ENCODE data around the gene CDK5R1. TPM values are rescaled to one million over a fixed set of nuclear protein-coding genes. Genes with fewer than 3 reads are reported as not detected.
A peak's percentile ranks its signal among the peaks of the same experiment; 100 is the strongest.

The CDK5R1 gene
- polyA plus RNA-seq, 3 donors, result 0.44 to 1.0 (median 0.48) TPM

DNA sequence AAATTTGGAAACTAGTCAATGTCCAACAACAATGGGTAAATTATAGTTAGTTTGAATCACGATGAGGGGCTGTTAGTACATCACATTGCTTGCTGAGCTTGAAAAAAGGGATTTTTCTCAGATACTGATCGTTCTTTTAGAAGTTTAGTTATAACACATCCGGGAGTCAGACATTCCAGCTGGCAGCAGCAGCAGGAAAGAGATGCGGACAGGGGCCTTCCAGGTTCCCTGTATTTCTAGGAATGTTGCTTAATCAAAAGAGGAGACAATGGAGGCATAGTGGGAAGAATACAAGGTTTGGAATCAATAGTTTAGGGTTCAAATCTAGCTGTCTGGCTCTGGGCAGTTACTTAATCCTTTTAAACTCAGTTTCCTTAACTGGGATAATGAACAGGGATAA, 27.8 kb downstream of the CDK5R1 start:
- Histone ChIP-seq H2AFZ (ENCODE audit: insufficient read depth, low read depth, low read length, poor library complexity, severe bottlenecking) (no peak overlapping the region), H3K79me2 (ENCODE audit: insufficient read depth, low read length) (no peaks in the 10 kb centered on the region), H3K4me1 (ENCODE audit: control insufficient read depth in 1 of 2, insufficient read depth in 2 of 2, low read length in 2 of 2) (peaks cover 7 to 11% of the 10 kb centered on the region in 2 donors), H3K36me3 (replicated peaks in 1 of 2; ENCODE audit: control insufficient read depth in 1 of 2, insufficient read depth in 2 of 2, low read length in 2 of 2) (no peaks in the 10 kb centered on the region), H3K9ac (ENCODE audit: insufficient read depth, low read length, poor library complexity, severe bottlenecking) (no peak overlapping the region), H3K27ac (ENCODE audit: low read depth in 1 of 2, low read length in 2 of 2) (no peak overlapping the region), H3K4me3 (replicated peaks in 1 of 3; ENCODE audit: low read depth in 2 of 3, low read length in 3 of 3) (no peak overlapping the region), H3K27me3 (ENCODE audit: control insufficient read depth in 2 of 2, insufficient read depth in 2 of 2, low read length in 2 of 2) (peaks cover 18 to 24% of the 10 kb centered on the region in 2 donors), H3K4me2 (replicated peaks; ENCODE audit: extremely low read depth, low read length, poor library complexity, severe bottlenecking) (no peak overlapping the region), H3K9me3 (replicated peaks in 1 of 2; ENCODE audit: control insufficient read depth in 1 of 2, insufficient read depth in 1 of 2, low read length in 2 of 2) (no peaks in the 10 kb centered on the region), H4K20me1 (ENCODE audit: insufficient read depth, low read length) (no peaks in the 10 kb centered on the region)
- no peak for DNase-seq
- H3K27me3 Mint-ChIP-seq (ENCODE audit: low read depth in 3 of 3), result peaks cover 26 to 29% (median 28%) of the 10 kb centered on the region in 3 donors
- H3K4me1 Mint-ChIP-seq, result peaks cover 8% of the 10 kb centered on the region
- peaks cover 0 to 12% (median 0%) of the 10 kb centered on the region in 7 donors for H3K9me3 Mint-ChIP-seq
- intact Hi-C loops (cut with micrococcal nuclease), result no loop called here
- no peak overlapping the region for H3K27ac Mint-ChIP-seq
- 94% methylated on average over 2 of the region's 4 CpGs for WGBS (ENCODE audit: insufficient coverage)
- H3K4me3 Mint-ChIP-seq, result no peak overlapping the region
- TF ChIP-seq, protein P1, sequence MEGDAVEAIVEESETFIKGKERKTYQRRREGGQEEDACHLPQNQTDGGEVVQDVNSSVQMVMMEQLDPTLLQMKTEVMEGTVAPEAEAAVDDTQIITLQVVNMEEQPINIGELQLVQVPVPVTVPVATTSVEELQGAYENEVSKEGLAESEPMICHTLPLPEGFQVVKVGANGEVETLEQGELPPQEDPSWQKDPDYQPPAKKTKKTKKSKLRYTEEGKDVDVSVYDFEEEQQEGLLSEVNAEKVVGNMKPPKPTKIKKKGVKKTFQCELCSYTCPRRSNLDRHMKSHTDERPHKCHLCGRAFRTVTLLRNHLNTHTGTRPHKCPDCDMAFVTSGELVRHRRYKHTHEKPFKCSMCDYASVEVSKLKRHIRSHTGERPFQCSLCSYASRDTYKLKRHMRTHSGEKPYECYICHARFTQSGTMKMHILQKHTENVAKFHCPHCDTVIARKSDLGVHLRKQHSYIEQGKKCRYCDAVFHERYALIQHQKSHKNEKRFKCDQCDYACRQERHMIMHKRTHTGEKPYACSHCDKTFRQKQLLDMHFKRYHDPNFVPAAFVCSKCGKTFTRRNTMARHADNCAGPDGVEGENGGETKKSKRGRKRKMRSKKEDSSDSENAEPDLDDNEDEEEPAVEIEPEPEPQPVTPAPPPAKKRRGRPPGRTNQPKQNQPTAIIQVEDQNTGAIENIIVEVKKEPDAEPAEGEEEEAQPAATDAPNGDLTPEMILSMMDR (IDR thresholded peaks at IDR 0.05), result no peak
- peaks cover 0 to 4% of the 10 kb centered on the region in 2 donors for H3K36me3 Mint-ChIP-seq

DNA sequence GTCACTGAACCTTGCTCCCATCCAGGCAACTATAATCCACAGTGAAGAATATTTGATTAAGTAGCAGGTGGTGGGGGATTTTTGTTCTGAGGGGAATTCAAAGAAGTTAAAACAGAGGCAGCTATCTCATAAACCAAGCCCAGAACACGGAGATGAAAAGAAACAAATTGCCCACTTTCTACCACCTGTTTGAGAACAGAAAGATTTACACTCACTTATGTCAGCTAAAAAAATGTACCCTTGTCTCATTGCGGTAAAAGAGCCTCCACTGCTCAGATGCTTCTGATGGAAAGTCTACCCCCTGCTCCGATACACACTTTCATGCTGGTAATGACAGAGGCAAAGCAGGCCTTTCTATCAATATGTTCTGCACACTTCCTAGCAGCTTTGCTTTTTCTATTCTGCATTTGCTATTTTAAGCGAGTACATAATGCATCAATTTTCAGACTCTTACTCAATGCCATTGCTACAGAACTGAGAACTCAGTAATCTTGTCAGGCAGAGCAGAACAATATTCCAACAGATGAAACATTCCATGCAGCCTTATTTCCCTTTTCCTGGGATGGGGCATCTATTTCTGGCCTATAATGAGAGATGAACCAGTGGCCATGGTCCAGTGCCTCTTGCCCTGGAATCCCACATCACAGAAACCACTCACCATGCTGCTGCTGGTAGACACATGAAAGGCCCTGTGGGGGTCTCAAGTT, 29.0 kb downstream of the CDK5R1 start:
- no peaks in the 10 kb centered on the region for H4K20me1 ChIP-seq (ENCODE audit: insufficient read depth, low read length)
- no peak for DNase-seq
- H3K4me2 ChIP-seq (replicated peaks; ENCODE audit: extremely low read depth, low read length, poor library complexity, severe bottlenecking), result no peak overlapping the region
- H3K79me2 ChIP-seq (ENCODE audit: insufficient read depth, low read length), result no peaks in the 10 kb centered on the region
- Mint-ChIP-seq H3K4me3 (peak overlapping the region in 1 of 2 donors; percentile 17), H3K27ac (no peak overlapping the region), H3K4me1 (peaks cover 18% of the 10 kb centered on the region), H3K27me3 (ENCODE audit: low read depth in 3 of 3) (peaks cover 38 to 41% (median 40%) of the 10 kb centered on the region in 3 donors), H3K9me3 (peaks cover 0 to 21% (median 4%) of the 10 kb centered on the region in 7 donors), H3K36me3 (peaks cover 6 to 14% of the 10 kb centered on the region in 2 donors)
- H3K27me3 ChIP-seq (ENCODE audit: control insufficient read depth in 2 of 2, insufficient read depth in 2 of 2, low read length in 2 of 2), result peaks cover 26 to 36% of the 10 kb centered on the region in 2 donors
- intact Hi-C loops (cut with micrococcal nuclease), result no loop called here
- WGBS (ENCODE audit: insufficient coverage), result 83% methylated on average over 4 of the region's 4 CpGs
- no peak overlapping the region for H3K9ac ChIP-seq (ENCODE audit: insufficient read depth, low read length, poor library complexity, severe bottlenecking)
- no peaks in the 10 kb centered on the region for H3K36me3 ChIP-seq (replicated peaks in 1 of 2; ENCODE audit: control insufficient read depth in 1 of 2, insufficient read depth in 2 of 2, low read length in 2 of 2)
- H3K27ac ChIP-seq (ENCODE audit: low read depth in 1 of 2, low read length in 2 of 2), result no peak overlapping the region
- H3K9me3 ChIP-seq (replicated peaks in 1 of 2; ENCODE audit: control insufficient read depth in 1 of 2, insufficient read depth in 1 of 2, low read length in 2 of 2), result no peaks in the 10 kb centered on the region
- peaks cover 15 to 19% of the 10 kb centered on the region in 2 donors for H3K4me1 ChIP-seq (ENCODE audit: control insufficient read depth in 1 of 2, insufficient read depth in 2 of 2, low read length in 2 of 2)
- no peak overlapping the region for H3K4me3 ChIP-seq (replicated peaks in 1 of 3; ENCODE audit: low read depth in 2 of 3, low read length in 3 of 3)
- TF ChIP-seq, protein P1 (IDR thresholded peaks at IDR 0.05), result no peak
- H2AFZ ChIP-seq (ENCODE audit: insufficient read depth, low read depth, low read length, poor library complexity, severe bottlenecking), result no peak overlapping the region

Measured in CD14-positive monocyte (primary cell).